Activated CD4-positive, alpha-beta T cell treated with anti-CD3 and anti-CD28 coated beads, Interleukin-2, amount 50 U/mL, for 16 hours (primary cell): ENCODE data around the gene ITGB6.

Source experiments
- DNase-seq: peaks from one replicate; pipeline ENCODE4 v3.0.0-alpha.2; 2020

ITGB6 gene

DNA sequence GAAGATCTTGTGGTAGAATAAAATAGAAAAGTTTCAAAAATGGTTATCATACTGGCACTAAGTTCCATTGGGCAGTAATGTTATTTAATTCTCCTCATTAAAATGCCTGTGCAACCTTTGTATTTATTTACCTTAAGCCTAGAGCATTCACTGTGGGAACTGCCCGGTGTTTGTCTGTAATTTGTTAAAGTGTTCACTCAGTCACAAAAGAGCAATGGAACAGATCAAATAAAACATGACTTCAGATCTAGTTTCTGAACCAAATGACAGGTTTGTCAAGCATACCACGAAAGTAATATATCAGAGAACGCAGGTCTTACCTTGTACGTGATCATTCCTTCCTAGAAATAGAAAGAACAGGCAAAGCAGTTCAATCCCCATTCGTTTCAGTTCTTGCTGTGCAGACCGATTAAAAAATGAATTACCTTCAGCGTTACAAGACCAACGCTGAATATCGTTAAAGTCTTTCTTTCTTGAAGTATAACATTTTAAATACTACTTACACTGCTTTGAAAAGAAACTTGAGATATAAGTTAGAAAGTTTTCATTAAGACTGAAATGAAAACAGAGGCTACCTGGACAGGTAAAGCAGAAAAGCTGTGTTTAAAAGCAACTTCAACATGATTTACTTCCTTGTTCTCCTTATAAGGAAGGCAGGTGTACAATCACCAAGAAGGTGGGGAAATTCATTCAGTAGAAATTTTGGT is at the start of gene ITGB6:
ITGB6 (minus strand) TSS at position 590 of the 707 bp plus-strand sequence; CDS start at position 381, 209 bp downstream.
- no peak for DNase-seq

DNA sequence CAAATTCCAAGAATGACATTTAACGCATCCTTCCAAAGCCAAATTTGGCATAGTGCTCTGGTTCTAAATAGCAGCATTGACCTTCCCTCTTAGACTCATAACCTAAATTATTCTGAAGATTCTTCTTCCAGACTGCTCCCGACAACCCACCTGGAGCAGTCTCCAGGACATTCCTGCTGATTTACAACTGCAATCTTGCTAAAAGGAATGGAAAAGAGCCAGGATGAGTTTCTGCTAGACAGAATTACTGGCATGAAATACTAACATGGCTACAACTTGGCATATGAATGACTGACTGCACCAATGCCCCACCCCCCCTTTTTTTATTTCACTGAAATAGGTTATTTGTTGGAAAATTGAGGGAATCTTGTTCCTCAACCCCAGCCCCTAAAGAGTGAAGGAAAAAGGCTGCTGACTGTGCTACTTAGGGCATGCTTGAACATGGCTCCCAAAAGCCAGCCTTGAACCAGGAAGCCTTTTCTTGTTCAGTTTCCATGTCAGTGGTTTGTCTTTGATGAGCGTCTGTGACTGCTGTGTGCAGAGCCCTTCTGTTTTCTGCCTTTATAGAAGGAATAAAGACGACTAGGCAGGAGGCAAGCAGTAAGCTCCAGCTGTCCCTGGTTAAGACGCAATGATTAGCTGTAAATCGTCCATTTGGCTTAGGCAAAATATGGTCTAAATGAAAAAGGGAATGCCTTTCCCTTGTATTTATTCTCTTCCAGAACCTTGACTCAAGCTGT is 47.4 kb upstream of the ITGB6 start:
- no peak for DNase-seq

- no peak for DNase-seq
Measured at GRCh38 chr2:160246356-160246755, 46.3 kb upstream of the ITGB6 start.

DNA sequence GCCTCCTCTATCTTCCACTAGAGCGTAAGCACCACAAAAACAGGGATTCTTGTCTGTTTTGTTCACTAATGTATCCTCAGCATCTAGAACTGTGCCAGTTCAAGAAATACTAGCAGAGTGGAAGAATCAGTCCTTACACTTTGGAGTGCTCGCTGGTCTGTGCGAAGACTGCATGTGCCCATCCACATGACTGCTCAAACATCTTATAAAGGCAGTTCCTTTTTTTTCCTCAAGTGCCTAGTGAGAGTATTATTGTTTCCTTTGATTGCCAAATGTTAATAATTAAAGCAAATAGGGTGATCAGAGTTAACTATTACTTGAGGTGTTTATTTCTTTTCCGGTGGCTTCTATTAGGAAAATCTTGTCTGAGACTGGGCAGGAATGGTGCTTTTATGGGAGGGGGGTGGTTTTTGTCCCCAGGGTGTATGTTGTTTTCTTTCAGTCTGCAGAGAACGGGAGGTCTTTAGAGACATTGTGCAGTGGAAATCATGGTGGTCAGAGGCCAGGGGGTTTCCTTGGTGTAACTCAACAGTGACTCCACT is 45.6 kb upstream of the ITGB6 start:
- no peak for DNase-seq

- no peak for DNase-seq
Measured at GRCh38 chr2:160242893-160243564, 43.0 kb upstream of the ITGB6 start.

DNA sequence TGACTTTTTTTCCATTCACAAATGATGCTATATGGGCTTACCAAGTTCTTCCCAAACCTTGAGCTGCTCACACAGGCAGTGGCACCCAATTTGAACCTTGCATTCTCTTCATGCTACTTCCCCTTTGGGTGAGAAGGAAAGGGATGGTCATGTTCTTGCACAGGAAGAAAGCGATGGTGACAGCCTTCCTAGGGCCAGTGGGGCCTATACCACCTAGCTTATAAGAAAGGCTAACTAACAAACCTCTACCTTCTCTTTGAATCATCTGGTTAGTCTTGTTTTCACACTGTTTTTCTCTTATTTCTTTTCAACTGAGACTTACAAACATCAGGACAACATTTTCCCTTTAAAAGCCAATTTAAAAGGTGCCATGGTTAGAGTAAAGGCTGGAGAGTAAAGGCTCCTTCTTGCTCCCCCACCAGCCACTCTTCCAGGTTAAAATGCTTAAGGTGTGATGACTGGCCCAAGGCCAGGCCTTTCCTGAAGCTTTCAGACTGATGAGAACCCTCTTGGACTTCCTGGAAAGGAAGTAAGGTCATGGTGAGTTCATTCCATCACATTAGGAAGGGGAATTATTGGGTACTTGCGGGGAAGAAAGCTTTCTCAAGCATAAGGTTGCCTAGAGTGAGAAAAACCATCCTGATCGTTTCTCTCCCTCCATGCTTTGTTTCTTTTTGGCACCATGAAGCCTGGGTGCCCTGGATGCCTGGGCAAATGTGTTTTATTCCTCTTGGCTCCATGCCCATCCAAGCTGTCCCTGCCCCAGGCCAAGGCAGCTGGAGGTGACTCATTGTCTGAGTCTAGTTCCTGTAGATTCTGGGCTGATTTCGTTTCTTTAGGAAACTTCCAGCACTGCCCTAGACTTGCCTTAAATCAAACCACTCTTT is 41.4 kb upstream of the ITGB6 start:
- DNase-seq: no peak

- DNase-seq: no peak
Measured at GRCh38 chr2:160239436-160239835, 39.4 kb upstream of the ITGB6 start.

DNA sequence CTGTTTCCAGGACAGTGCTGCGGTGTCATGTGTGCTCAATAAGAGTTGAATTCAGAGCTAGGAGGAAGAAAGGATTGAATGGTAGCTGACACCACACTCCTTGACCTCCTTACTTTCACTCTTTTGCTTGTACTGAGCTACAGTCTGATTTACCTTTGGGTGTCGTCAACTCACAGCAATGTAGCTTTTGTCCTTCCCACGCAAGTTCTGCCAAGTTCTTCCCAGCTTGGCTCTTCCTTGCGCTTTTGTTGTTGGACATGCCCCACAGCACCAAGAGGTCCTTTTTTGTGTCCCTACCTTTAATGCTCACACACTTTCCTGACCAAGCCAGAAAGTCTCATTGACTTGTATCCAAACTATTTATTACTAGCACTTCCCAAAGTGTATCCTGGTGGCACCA is 38.3 kb upstream of the ITGB6 start:
- no peak for DNase-seq

DNA sequence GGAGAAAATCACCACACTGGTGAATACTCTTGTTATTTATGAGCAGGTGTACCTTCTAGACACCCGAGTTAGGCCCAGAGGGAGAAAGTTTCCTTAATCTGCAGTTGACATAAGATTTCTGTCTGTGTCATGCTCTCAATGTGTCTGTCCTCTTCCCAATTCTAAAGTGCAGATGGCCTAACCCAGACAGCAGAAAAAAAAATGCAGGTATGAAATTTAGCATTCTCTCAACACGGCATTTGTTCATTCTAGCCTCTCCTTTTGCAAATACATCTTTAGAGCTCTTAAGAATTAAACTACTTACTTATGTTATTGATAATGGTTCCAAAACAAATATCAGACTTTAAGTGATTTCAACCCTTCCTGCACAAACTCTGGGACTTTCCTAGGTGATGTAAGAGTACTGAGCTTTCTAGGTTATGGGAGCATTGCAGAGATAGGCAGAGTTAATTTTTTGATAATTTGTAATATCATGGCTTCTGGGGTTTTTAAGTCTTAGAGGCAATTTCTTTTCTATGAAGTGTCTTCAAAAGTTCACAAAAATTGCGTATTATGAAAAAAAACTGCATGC is 32.9 kb upstream of the ITGB6 start:
- no peak for DNase-seq

DNA sequence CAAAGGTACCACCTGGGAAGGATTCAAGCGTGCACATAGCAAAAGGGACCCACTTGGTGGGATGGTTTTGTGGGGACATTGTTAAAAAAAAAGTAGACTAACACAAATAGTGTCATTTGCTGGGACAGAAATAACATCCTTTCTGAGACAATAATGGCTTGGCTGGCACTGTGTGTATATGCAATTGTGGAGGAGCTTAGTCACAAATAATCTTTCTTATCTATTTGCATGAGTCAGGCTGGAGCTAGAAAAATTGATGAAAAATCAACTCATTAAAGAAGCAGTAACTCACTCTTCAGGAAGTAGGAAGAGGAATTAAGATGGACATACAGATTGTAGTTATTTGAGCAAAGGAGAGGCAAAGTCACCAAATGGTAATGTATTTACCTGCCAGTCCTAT is 29.5 kb upstream of the ITGB6 start:
- no peak for DNase-seq

GRCh38 chr2:160228141-160228917 is 28.3 kb upstream of the ITGB6 start:
- DNase-seq: no peak

GRCh38 chr2:160227293-160227915 is 27.3 kb upstream of the ITGB6 start:
- DNase-seq: no peak

DNA sequence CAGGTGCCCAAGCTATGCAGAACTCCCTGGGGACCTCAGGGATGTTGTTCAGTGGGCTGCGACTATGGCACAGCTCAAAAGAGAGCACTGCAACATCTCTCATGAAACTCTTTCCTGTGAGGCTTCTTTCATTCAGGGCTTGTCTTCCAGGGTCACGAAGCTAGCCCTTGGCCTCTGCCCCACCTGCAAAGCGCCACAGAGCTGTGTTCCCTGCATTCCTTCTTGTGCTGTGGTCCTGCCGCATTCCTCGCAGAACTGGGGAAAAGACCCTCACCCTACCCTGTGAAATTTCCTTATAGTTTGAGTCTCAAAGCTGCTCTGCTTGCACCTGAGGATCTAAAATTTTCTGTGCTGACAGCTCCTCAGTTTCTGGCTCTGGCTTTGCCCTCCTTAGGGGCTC is 26.3 kb upstream of the ITGB6 start:
- DNase-seq: no peak

- DNase-seq: no peak
Measured at GRCh38 chr2:160225722-160226121, 25.6 kb upstream of the ITGB6 start.

DNA sequence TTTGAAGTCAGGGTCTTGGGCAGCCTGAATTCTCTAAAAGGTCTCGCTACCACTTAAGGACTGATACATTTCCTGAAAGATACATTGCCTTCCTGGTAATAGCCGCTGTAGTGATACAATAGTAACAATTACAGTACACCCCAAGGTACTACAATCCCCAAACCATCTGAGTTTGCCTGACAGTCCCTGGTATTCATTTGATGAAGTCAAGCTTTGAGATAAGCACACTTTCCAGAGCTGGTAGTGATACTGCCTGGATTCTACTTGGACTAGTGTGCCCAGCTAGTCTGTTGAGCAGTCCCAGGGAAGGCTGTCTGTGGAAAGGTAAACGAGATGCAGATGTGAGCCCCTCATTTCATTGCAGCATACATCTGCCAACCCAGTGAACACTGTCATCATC is 24.4 kb upstream of the ITGB6 start:
- DNase-seq: no peak

GRCh38 chr2:160224060-160224459 is 24.0 kb upstream of the ITGB6 start:
- peak; percentile 93 for DNase-seq

DNA sequence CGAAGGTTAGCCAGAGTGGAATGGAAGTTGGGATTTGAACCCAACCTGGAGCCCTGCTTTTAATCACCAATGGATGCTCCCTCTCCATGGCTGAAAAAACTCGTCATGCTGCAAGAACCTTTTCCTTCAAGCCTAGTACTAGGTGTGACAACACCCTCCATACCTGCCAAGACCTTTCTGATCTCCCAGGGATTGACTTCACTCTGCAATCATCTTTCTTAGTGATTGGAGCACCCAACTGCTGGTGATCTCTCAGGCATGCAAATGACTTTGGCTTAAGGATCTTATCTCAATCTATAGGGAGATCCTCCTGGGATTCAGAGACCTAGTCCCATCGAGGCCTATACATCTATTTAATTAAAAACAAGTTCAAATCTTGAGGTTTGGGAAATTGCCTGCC is 23.5 kb upstream of the ITGB6 start:
- DNase-seq: no peak

- no peak for DNase-seq
Measured at GRCh38 chr2:160222546-160223283, 22.6 kb upstream of the ITGB6 start.

GRCh38 chr2:160221391-160222276 is 21.6 kb upstream of the ITGB6 start:
- no peak for DNase-seq
